Tibial nerve (tissue), 4 donors: Measurements from ENCODE around the gene SH3BP4. TPM values are rescaled to one million over a fixed set of nuclear protein-coding genes. Genes with fewer than 3 reads are reported as not detected.

Source experiments
- DNase-seq, 2 donors: peaks; one replicate each; pipeline ENCODE4 v3.0.0-alpha.2; 2019; ENCODE audit warnings: low spot score in 2 of 2
- H3K27ac ChIP-seq, 4 donors: fragments of 200-600 bp; sonication (generic) in 3 of 4; one replicate each; pipeline ENCODE4 v1.5.1; 2017 to 2019; ENCODE audit warnings: mild to moderate bottlenecking in 1 of 4
- H3K27me3 ChIP-seq, 2 donors: fragments of 200-600 bp; sonication (generic) in 1 of 2; one replicate each; pipeline versions ENCODE4 v1.5.1 to v1.6.0; 2017 to 2019
- H3K36me3 ChIP-seq, 3 donors: fragments of 200-600 bp; sonication (generic); one replicate each; pipeline ENCODE4 v1.5.1; 2018 to 2019
- H3K4me1 ChIP-seq, 4 donors: fragments of 200-600 bp; sonication (generic) in 3 of 4; one replicate each; pipeline ENCODE4 v1.5.1; 2017 to 2019
- H3K4me3 ChIP-seq, 4 donors: fragments of 200-600 bp; sonication (generic) in 3 of 4; one replicate each; pipeline ENCODE4 v1.5.1; 2017 to 2019; ENCODE audit warnings: mild to moderate bottlenecking in 1 of 4, moderate library complexity in 1 of 4
- H3K9me3 ChIP-seq, 4 donors: fragments of 200-600 bp; sonication (generic) in 3 of 4; one replicate each; pipeline ENCODE4 v1.5.1; 2017 to 2019
- CTCF ChIP-seq, 5 experiments: fragments of 200-600 bp in 3 of 5; fragments of 450-650 bp in 2 of 5; sonication (generic) in 3 of 5; IDR thresholded peaks; one replicate each; pipeline ENCODE4 v1.5.1; 2016 to 2019; ENCODE audit warnings: antibody characterized with exemption in 5 of 5, mild to moderate bottlenecking in 3 of 5, moderate library complexity in 2 of 5
- EP300 ChIP-seq, 2 donors: sonication (generic); formaldehyde crosslinking; IDR thresholded peaks; one replicate each; pipeline ENCODE4 v1.6.1; 2017; ENCODE audit warnings: antibody characterized with exemption in 2 of 2, mild to moderate bottlenecking in 1 of 2
- POLR2A ChIP-seq, 2 donors: fragments of 450-650 bp; IDR thresholded peaks; one replicate each; pipeline ENCODE4 v1.6.1; 2017; ENCODE audit warnings: antibody characterized with exemption in 2 of 2, mild to moderate bottlenecking in 2 of 2, moderate library complexity in 2 of 2
- WGBS, 2 donors: methylation state at CpG; one replicate each; pipeline ENCODE4 v1.1.5; 2018; 5-methylcytosine and 5-hydroxymethylcytosine counted together
- total RNA-seq, 4 donors: library from RNA; depleted of rRNA; stranded (reverse); fragments of >200 nt; gene quantifications; one replicate each; pipeline ENCODE4 v1.1.0, GENCODE V29; 2016

Gene SH3BP4
- total RNA-seq, 4 donors from 2014 or later: 19.2 to 31.8 (median 24.3) TPM

DNA sequence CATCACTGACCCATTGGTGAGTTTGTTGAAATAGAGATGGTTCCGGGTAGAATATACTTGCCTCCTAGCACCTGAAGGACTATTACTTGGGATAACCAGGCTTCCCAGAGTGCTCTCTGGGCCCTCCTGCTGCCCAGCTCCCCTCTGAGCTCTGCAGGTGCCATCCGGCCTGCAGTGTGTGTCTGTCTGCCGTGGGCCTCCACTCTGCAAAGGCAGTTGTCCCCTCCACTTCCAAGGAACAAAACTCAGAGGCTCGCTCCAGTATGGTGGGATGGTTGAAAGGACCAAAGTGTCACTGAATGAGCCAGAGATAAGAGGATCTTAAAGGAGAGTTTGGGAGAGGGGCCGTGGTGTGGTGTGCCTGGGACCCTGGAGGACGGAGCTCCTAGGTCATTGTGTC is 57.3 kb downstream of the SH3BP4 start:
- H3K4me3 ChIP-seq: no peak overlapping the region
- no peaks in the 10 kb centered on the region for H3K36me3 ChIP-seq
- 91 to 98% methylated on average over 6 of the region's 6 CpGs for WGBS, 2 donors
- no peak overlapping the region for H3K27ac ChIP-seq
- H3K27me3 ChIP-seq: no peaks in the 10 kb centered on the region
- no peak for TF ChIP-seq POLR2A (IDR thresholded peaks at IDR 0.05)
- no peak for TF ChIP-seq CTCF (IDR thresholded peaks at IDR 0.05)
- TF ChIP-seq EP300 (IDR thresholded peaks at IDR 0.05): no peak
- peaks cover 0 to 10% (median 0%) of the 10 kb centered on the region in 4 donors for H3K4me1 ChIP-seq
- DNase-seq: no peak
- H3K9me3 ChIP-seq: no peaks in the 10 kb centered on the region

DNA sequence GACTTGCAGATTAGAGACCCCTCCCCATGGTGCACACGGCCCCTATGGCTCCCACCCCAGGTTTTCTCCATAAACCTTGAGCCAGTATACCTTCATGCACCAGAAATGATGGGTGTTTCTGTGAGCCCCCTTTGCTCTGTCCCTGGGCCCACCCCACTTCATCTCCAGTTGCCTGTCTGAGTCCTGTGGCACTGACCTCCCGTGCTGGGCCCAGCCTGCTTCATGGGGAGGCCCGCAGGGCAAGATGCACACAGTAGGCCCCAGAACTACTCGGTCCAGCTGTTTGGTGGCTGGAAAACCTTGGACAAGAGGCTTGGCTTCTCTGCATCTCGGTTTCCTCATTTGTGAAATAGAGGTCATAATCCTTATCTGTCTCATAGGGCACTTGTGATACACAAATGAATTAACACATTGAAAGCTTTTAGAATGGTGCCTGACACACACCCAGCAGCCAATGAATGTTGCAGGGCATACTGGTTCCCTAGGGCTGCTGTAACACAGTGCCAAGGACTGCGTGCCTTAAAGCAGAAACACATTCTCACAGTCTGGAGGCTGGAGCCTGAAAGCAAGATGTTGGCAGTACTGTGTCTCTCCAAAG is 58.4 kb downstream of the SH3BP4 start:
- Histone ChIP-seq H3K9me3 (peaks cover 0 to 6% (median 0%) of the 10 kb centered on the region in 4 donors), H3K27me3 (no peaks in the 10 kb centered on the region), H3K4me1 (peaks cover 0 to 7% (median 0%) of the 10 kb centered on the region in 4 donors), H3K4me3 (no peak overlapping the region), H3K27ac (no peak overlapping the region), H3K36me3 (peaks cover 0 to 2% (median 0%) of the 10 kb centered on the region in 3 donors)
- no peak for DNase-seq
- no peak for TF ChIP-seq POLR2A (IDR thresholded peaks at IDR 0.05)
- TF ChIP-seq EP300 (IDR thresholded peaks at IDR 0.05): no peak
- no peak for TF ChIP-seq CTCF (IDR thresholded peaks at IDR 0.05)
- WGBS, 2 donors: 92 to 95% methylated on average over 6 of the region's 6 CpGs

- DNase-seq: no peak
- WGBS, 2 donors: 68 to 80% methylated on average over 5 of the region's 5 CpGs
Observed at GRCh38 chr2:235011607-235011928, 59.8 kb downstream of the SH3BP4 start.

DNA sequence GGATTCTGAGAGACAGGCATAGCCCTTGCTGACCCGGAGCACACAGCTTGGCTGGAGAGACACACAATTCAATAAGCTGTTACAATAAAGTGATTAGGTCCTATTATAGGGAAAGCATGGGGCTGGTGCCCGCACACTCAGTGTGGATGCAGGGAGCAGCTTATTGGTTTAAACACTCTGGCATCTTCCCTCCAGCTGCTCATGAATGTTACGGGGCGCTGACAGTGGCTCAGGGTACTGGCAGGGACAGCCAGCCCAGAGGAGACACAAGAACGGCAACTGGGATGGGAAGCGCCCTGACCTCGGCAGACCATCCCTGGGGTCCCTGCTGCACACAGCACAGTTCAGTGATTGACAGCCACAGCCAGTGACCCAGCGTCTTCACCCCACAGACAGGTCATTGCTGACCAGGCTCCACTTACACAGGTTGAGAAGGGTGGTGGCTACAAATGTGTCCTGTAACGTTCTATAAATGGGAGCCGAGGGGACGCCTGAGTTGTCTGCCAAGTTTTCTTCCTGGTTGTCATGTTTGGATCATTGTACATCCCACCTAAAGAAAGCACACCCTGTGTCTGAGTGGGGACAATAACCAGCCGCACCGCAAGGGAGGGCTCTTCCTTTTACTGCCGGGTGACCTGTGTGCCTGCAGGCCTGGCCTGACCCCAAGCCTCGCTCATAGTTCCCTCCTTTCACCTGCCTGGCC is 60.3 kb downstream of the SH3BP4 start:
- Histone ChIP-seq H3K36me3 (peaks cover 0 to 6% (median 0%) of the 10 kb centered on the region in 3 donors), H3K27me3 (no peaks in the 10 kb centered on the region), H3K9me3 (peaks cover 0 to 12% (median 0%) of the 10 kb centered on the region in 4 donors), H3K27ac (no peak overlapping the region), H3K4me3 (no peak overlapping the region), H3K4me1 (no peaks in the 10 kb centered on the region)
- no peak for DNase-seq
- 70 to 75% methylated on average over 10 to 13 of the region's 15 CpGs for WGBS, 2 donors
- TF ChIP-seq EP300 (IDR thresholded peaks at IDR 0.05) (no peak), POLR2A (IDR thresholded peaks at IDR 0.05) (no peak), CTCF (IDR thresholded peaks at IDR 0.05) (no peak)

More at GRCh38 chr2:235011607-235011928, 59.8 kb downstream of the SH3BP4 start:
- Histone ChIP-seq H3K36me3 (peaks cover 0 to 6% (median 0%) of the 10 kb centered on the region in 3 donors), H3K4me1 (no peaks in the 10 kb centered on the region), H3K27me3 (no peaks in the 10 kb centered on the region), H3K9me3 (peaks cover 0 to 12% (median 0%) of the 10 kb centered on the region in 4 donors), H3K4me3 (no peak overlapping the region), H3K27ac (no peak overlapping the region)
- TF ChIP-seq CTCF (IDR thresholded peaks at IDR 0.05) (no peak), POLR2A (IDR thresholded peaks at IDR 0.05) (no peak)

DNA sequence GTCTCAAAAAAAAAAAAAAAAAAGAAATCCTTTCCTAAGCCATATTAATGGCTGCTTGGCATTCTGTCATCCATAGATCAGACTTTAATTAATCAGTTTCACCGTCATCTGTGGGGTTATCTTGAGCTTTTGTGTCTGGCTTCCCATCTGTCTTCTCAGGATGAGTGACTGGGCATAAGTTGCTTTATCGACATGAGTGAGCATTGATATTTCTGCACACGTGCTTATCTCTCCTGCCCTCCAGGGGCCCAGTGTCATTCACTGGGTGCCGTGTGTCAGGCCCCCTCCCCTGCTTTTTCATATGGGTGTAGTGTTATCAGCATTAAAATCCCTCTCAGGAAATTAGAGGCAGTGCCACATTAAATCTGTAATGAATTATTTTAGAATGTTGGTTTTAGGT is 65.6 kb downstream of the SH3BP4 start:
- no peak overlapping the region for H3K27ac ChIP-seq
- no peaks in the 10 kb centered on the region for H3K27me3 ChIP-seq
- no peaks in the 10 kb centered on the region for H3K4me1 ChIP-seq
- peaks cover 0 to 12% (median 0%) of the 10 kb centered on the region in 4 donors for H3K9me3 ChIP-seq
- peaks cover 0 to 6% (median 0%) of the 10 kb centered on the region in 3 donors for H3K36me3 ChIP-seq
- H3K4me3 ChIP-seq: no peak overlapping the region
- DNase-seq: no peak
- no peak for TF ChIP-seq POLR2A (IDR thresholded peaks at IDR 0.05)
- no peak for TF ChIP-seq EP300 (IDR thresholded peaks at IDR 0.05)
- TF ChIP-seq CTCF (IDR thresholded peaks at IDR 0.05): no peak
- WGBS, 2 donors: 72 to 84% methylated on average over 4 of the region's 4 CpGs
